CD4-positive, alpha-beta T cell treated with Interleukin-2 at 100 ng/mL for 4 hours (primary cell): ENCODE measurements around the gene TERT.
"Not testable (repeated sequence)": the region's sequence is repeated elsewhere in the genome, so short reads cannot be mapped to it uniquely, and the experiment has no call there.

Experiments used
- DNase-seq: peaks from one replicate; pipeline ENCODE4 v3.0.0-alpha.2; 2020; ENCODE audit warnings: low spot score

The TERT gene

DNA sequence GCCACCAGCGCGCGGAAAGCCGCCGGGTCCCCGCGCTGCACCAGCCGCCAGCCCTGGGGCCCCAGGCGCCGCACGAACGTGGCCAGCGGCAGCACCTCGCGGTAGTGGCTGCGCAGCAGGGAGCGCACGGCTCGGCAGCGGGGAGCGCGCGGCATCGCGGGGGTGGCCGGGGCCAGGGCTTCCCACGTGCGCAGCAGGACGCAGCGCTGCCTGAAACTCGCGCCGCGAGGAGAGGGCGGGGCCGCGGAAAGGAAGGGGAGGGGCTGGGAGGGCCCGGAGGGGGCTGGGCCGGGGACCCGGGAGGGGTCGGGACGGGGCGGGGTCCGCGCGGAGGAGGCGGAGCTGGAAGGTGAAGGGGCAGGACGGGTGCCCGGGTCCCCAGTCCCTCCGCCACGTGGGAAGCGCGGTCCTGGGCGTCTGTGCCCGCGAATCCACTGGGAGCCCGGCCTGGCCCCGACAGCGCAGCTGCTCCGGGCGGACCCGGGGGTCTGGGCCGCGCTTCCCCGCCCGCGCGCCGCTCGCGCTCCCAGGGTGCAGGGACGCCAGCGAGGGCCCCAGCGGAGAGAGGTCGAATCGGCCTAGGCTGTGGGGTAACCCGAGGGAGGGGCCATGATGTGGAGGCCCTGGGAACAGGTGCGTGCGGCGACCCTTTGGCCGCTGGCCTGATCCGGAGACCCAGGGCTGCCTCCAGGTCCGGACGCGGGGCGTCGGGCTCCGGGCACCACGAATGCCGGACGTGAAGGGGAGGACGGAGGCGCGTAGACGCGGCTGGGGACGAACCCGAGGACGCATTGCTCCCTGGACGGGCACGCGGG, at the start of gene TERT:
TSS of gene TERT (minus strand) at position 234 of the 815 bp plus-strand sequence. CDS start at position 155, 79 bp downstream.
- peak; percentile 78 for DNase-seq

DNA sequence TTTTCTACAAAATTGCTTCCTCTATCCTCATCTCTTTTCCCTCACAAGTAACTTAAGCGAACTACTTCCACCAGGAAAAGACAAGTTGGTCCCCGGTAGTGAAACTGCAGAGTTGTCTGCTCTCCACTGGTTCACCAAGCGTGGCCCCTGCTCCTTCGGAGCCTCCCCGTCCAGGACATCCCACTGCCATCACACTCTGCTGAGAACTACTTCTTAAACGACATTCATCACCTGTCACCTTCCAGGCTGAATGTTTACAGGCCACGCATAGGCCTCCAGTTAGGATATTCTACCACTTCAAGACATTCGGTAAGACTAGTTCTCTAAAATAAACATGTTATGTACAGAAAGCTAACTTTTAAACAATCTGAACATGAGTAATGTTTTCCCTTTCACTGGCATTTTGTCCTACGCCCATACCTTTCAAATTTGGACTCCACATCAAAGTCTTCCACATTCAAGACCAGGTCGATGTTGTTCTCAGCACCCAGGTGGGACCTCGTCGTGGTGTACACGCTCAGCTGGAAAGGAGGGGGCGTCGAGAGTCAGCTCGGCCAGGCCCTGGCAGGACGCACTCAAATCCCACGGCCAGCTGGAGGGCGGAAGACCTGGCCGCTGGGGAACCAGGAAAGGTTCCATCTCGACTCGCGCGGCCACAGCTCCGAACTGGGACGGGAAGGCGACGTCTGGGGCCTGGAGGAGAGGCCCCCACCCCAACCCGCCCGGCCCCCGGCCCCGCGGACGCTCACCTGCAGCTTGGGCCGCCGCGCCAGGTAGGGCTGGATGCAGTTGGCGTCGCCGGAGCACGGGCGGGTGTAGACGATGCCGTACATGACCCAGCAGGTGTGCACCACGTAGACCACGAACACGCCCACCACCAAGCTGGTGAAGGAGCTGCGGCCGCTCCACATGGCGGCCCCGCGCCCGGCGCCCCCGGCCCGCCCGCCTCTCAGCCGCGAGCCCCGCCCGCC, 49.3 kb upstream of the TERT start:
- DNase-seq: peak; percentile 7

DNA sequence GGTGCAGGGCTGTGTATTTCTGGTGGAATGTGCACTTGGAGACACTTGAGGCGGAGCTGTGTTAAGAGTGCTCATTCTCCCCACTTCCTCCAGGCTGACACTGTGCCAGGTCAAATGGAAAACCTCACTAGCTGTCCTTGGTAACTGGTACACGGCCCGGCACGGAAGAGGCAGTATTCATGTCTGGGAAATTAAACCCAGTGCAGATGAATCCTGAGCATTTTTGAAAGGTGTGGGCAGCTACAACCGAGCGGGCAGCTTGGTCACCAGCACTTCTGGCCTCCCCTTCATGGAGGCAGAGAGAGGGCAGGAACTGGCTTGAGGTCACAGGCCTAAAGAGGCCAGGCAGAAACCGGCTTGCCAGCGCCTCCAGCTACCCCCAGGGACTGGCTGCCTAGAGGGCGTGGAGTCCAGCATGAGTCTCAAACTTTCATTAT, 48.5 kb upstream of the TERT start:
- DNase-seq: no peak

DNA sequence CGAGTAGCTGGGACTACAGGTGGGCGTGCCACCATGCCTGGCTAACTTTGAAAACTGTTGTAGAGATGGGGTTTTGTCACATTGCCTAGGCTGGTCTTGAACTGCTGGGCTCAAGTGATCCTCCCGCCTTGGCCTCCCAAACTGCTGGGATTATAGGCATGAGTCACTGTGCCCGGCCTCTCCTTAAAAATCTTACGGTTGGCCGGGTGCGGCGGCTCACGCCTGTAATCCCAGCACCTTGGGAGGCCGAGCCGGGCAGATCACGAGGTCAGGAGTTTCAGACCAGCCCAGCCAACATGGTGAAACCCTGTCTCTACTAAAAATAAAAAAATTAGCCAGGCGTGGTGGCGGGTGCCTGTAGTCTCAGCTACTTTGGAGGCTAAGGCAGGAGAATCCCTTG, 47.8 kb upstream of the TERT start:
- DNase-seq: not testable (repeated sequence)

DNA sequence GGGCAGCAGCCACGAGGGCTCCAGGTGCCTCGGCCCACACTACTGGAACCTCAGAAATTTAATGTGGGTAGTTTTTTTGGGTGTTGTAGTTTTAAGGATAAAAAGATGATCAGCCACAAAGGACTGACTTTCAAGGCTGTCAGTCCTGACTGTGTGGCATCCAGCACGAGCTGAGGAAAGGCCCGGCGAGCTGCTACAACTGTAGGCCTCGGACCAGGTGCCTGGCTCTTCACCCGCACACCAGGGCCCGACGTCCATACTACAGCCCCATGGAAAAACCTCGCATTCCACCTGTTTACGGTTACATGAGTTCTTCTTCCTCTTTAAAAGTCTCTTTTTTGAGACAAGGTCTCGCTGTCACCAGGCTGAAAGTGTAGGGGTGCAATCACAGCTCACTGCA, 47.4 kb upstream of the TERT start:
- no peak for DNase-seq

DNA sequence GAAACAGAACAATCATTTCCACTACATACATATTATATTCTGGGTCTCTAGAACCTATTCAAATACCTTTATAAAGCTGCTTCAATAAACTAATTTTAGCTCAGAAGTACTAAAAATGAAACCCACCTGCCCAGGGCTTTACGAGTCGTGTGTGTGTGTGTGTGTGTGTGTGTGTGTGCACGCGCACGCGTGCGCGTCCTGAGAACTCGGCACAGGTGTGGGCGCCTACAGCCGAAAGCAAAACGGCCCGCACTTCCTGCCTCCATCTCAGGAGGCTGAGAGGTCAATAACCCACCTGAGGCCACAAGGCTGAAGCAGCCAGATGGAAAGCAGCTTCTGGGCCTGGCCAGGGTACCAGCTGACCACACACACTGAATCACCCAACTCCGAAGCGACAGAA, 47.0 kb upstream of the TERT start:
- DNase-seq: no peak

DNA sequence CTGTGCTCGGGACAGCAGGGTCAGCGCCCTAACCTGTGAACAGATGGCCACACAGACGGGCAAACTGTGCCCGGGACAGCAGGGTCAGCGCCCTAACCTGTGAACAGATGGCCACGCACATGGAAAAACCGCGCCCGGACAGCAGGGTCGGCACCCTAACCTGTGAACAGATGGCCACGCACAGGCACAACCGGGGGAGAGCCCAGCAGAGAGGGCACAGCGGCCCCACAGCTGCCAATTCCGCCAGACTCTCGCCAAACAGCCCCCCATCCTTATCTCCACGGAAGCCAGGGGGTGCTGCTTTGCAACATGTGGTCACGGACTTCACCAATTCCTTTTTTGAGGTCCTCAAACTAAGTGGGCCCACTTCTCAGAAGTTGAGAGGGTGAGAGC, 44.9 kb upstream of the TERT start:
- not testable (repeated sequence) for DNase-seq

DNA sequence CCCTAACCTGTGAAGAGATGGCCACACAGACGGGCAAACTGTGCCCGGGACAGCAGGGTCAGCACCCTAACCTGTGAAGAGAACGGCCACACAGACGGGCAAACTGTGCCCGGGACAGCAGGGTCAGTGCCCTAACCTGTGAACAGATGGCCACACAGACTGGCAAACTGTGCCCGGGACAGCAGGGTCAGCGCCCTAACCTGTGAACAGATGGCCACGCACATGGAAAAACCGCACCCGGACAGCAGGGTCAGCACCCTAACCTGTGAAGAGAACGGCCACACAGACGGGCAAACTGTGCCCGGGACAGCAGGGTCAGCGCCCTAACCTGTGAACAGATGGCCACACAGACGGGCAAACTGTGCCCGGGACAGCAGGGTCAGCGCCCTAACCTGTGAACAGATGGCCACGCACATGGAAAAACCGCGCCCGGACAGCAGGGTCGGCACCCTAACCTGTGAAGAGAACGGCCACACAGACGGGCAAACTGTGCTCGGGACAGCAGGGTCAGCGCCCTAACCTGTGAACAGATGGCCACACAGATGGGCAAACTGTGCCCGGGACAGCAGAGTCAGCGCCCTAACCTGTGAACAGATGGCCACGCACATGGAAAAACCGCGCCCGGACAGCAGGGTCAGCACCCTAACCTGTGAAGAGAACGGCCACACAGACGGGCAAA, 44.4 kb upstream of the TERT start:
- DNase-seq: not testable (repeated sequence)

DNA sequence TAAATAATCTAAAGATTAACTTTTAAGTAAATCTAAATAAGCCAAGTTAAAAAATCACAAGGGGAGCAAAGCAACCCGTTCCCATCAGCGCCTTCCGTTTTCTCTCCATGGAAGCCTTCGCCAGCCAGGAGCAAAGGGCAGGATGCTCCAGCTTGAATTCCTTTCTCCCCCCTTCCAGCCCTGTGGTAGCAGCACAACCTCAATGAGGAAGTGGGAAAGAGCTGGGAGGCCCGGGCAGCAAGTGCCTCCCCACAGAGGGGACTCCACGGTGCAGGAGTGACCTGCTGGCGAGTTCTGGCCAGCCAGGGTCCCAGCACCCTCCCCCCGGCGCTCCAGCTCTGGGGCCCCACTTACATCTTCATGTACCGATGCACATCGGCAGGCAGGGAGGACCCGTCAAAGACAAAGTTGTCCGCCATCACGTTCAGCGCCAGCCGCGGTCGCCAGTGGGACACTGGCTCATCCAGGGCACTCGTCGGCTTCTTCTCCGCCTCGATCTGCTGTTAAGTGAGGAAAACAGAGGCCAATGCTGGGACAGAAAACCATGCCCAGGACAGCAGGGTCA, 43.7 kb upstream of the TERT start:
- DNase-seq: no peak

DNA sequence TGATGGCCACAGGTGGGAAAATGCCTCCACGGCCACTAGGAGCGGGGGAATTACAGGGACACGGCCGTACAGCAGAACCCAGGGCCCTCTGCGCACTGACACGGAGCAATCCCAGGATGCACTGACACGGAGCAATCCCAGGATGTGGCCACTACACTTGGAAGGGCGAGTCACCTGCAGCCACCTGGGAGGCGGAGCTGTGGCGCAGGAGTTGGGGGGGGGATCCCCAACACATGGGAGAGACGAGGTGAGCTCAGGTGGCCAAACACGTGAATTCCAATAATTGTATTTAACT, 43.3 kb upstream of the TERT start:
- DNase-seq: no peak

DNA sequence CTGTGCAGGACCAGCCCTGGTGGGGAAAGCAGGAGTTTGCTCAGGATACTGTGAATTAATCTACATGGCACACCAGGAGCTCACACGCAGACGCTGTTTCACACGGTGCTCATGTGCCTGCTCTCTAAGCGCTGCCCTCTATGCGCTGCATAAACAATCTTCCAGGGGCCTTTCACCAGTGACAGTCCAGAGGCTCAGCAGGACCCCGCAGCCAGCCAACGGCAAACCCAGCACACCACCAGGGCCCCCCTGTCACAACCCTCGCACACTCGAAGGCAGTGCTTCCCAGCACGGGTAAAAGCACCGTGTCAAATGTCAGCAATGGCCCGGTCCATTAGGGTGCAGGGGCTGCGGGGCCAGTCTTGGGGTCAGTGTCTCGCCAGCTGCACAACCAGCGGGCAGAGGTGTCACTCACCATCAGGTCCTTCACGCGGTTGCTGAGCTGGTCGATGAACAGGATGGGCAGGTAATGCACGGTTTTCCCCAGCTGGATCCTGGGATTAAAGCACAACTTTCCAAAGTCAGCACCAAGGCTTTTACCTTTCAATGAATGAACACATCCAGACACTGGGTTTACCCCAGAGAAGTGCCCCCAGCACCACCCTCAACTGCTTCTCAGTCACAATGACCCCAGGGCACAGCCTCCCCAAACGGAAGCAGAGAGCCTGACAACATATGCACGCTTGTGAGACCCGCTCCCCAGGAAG, 42.8 kb upstream of the TERT start:
- DNase-seq: no peak

DNA sequence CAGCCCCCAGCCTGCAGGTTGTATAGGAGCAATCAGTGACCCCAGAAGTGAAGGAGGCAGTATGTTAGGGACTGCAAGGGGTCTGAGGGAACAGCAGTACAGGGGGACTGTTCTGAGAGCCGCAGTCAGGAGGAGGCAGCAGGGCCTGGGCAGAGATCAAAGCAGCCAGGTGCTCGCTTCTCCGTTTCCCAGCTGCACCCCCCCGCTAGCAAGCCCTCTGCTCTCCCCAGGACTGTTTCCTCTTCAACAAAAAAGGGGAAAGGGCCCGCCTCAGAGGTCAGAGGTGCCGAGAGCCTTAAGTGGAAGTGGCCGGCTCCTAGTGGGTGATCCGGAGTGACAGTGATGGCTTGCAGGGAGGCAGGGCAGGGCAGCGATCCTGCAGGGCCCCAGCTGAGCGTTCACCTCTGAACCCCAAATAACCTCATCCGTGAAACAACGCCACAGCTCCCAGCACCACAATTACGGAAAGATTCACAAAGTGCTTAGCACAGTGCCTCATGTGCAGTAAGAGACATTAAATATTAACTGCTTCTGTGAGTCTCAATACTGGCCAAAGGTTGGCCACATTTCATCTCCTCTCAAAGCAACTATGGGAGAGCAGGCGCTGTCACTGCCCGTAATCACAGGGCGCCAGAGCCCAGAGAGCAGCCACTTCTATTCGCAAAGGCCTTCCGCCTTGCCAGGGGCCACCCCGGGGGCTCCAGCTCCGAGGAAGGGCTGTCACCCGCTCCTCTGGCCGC, 42.1 kb upstream of the TERT start:
- DNase-seq: no peak

DNA sequence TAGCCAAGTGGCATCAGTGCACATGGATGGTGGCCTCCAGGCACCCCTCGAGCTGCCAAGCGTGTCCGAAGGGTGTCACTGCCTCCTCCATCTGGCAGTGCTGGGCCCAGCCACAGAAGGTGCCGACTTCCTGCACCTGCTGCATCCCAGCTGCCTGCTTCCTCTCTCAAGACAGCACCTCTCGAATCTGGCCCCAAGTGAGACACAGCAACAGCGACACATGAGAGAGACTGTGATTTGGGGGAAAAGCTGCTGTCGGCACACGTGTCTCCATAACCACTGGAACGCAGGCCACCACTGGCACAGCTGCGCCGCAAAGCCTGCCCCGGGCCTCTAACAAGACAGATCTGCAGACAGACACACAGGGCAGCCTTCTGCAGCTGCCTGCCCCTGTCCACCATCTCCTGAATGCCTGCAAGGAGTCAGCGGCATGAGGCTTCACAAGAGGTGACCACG, 41.3 kb upstream of the TERT start:
- DNase-seq: no peak

DNA sequence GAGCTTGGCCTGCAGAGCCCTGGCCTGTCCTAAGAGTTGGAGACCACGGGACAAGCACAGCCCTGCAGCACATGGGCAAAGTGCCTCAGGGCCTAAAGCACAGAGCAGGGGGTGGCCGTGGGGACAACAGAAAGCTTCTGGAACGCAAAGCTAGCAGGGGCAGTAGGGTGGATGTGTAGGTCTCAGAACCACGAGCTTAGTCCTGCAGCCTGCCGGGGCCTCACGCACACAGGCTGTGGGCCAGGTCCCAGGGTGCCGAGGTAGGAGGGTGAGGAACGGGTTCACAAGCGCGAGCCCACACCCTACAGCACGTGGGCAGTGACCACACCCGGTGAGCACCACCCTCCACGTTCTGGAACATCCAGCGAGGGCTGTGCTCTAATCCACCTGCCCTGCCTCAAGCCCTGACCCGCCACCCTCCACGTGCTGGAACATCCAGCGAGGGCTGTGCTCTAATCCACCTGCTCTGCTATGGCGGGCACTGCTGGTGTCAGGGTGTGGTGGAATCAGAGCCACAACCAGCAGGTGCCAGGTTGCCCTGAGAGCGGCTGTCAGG, 40.8 kb upstream of the TERT start:
- no peak for DNase-seq

DNA sequence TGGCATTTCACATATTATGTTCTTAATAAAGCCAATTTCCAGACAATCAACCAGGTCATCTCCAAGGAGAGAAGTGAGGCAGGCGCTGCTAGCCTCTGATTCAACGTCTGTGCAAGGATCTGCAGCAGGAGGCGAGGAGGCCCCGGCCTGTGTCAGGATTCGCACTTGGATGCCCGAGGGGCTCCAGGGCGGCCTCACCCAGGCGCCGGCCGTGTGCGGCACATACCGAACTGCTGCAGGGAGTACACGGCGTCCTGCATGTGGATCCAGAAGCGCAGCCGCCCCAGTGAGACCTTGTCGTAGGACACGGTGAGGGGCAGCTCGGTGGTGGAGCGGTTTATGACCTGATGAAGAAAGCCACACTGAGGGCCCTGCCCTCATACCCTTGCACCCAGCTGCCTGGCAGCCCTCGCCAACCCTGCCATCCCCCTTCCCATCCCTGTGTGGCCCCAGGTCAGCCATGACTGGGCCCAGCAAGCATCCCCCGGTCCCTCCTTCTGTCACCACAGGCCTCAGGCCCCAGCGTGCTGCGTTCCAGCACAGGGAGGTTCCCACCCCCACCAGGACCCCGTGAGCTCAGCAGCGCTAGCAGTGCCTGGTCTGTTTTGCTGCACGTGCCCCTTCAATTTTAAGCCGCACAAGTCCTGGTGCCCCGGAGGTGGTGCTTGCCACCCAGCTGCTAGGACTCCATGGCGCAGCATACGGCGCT, 40.1 kb upstream of the TERT start:
- no peak for DNase-seq

DNA sequence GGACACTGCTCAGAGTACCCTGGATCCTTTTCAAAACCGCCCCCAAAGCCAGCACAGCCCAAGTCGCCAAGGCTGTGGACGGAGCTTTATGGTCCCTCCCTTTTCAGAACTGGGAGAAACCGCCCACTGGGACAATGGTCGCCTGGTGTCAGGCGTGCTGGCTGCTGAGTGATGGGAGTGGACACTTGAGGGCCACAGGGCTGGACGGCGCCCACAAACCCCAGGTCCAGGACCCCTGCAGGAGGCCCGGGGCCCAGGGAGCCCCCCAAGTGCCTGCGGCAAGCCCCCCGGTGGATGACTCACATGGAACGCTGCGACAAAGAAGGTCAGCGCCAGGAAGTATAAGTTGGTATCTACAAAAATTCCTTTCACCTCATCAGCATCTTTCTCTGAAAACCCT, 39.1 kb upstream of the TERT start:
- no peak for DNase-seq

DNA sequence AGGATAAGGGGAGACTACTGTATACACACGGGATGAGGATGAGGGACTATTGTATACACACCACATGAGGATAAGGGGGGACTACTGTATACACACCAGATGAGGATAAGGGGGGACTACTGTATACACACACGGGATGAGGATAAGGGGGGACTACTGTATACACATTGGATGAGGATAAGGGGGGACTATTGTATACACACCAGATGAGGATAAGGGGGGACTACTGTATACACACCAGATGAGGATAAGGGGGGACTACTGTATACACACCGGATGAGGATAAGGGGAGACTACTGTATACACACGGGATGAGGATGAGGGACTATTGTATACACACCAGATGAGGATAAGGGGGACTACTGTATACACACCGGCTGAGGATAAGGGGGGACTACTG, 38.4 kb upstream of the TERT start:
- DNase-seq: not testable (repeated sequence)

DNA sequence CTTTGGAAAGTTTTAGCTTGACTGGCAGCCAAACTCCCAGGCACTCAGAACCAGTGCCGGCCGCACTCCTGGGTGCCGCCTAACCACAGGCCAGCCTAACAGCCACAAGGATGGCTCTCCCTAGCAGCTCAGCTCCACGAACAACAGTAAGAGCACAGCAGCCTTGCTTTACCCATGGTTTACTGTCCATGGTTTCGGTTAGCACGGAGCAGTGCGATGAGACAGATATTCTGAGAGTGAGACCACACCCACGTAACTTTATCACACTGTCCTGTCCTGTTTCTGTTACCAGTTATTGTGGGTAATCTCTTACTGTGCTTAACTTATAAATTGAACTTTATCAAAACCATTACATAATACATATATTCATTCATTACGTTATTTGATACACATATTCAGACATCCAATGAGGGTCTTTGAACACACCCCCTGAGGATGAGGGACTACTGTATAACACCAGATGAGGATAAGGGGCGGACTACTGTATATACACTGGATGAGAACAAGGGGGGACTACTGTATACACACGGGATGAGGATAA, 37.7 kb upstream of the TERT start:
- DNase-seq: no peak

DNA sequence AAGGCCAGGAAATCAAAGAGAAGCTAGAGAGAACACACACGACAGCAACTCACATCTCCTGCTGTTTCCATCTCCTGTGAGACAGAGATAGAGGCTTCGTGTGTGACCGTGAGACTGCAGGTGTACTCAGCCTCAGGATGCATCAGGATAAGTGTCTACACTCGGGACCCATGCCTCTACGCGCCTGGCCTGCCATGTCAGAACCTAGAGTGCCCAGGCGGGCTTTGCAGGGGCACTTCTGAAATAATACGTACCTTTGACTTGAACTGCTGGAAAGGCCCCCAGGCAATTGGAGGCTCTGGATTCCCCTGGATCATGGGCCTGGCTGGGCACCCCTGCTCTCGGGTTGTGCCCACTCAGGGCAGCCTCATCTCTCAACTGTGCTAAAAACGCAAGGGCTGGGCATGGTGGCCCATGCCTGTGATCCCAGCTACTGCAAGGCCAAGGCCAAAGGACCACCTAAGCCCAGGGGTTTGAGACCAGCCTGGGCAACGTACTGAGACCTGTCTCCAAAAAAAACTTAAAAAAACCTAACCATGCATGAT, 37.1 kb upstream of the TERT start:
- no peak for DNase-seq
